ENCODE measurements around the gene YJEFN3. TPM values are rescaled to one million over a fixed set of nuclear protein-coding genes. Genes with fewer than 3 reads are reported as not detected.

The YJEFN3 gene
- polyA plus RNA-seq, 2 of the 4 experiments (the other 2 are of a cell fraction): 3.2 to 7.2 TPM

- Histone ChIP-seq H3K4me3 (no peak overlapping the region), H3K4me2 (no peak overlapping the region), H3K27ac (peak overlapping the region in 1 of 2 experiments; percentile 72; a peak in 1 of 6 replicates), H3K9me3 (no peaks in the 10 kb centered on the region), H3K4me1 (peaks cover 20% of the 10 kb centered on the region; the same call in 2 of the 3 replicates)
- ATAC-seq (no peak), DNase-seq (ENCODE audit: low read depth in 1 of 2, low spot score in 1 of 2) (no peak), FAIRE-seq (no peak)
- 50% methylated on average over 13 of the region's 20 CpGs for WGBS (ENCODE audit: missing lambda C conversion rate)
- ChIA-PET CTCF (interaction anchor here (0.7 to 3.2 kb wide), 5 partner anchors 12 to 126 kb away, joined by 3 to 18 read pairs (median 6); no protein-coding TSS in a partner anchor), POLR2A (no interaction called here)
- TF ChIP-seq ESRRA (IDR thresholded peaks at IDR 0.05; ENCODE audit: borderline replicate concordance, low read length) (no peak), BCL3 (IDR thresholded peaks at IDR 0.05) (no peak), JUN (IDR thresholded peaks at IDR 0.05) (no peak), ZSCAN20 (CRISPR knock-in tag; IDR thresholded peaks at IDR 0.05) (no peak), RCOR1 (IDR thresholded peaks at IDR 0.05; ENCODE audit: low read depth, low read length) (no peak), MYC (IDR thresholded peaks at IDR 0.05; ENCODE audit: borderline replicate concordance, low read length) (no peak)
These were observed 40.5 kb upstream of the YJEFN3 start for GRCh38 chr19:19487950-19488874.

DNA sequence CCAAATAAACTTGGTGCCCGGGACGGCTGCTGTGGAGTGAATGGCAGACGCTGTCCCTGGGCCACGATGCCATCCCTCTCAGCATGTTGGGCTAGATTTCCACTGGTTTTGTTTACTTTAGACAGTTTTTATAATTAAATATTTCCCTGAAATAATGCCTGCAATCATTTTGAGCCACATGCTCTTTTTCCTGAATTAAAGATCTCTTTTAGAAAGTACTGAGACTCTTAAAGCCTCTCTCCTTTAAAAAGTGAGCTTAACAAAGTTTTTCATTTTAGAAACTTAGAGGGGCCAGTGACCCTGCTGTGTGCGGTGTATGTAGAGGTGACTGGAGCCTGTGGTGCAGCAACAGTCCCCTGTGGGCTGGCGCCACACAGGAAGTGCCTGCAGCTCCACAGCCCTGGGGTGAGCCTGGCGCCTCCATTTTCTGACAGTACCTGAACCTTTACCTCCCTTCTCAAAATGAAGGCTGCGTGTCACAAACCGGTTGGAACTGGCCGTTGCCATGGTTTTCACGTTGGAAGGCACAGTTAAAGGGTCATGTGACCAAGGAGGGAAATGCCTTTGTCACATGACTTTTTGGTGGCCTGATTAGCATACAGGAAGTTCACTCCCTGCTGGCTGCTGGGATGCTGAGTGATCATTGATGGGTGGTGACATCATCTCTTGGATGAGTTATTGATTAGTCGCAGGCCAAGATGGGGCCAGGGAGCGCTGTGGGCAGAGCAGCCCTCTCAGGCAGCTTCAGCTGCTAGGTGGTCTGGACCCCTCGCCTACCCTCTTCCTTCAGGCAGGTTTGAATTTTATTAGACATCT is 39.6 kb upstream of the YJEFN3 start:
- no peak for FAIRE-seq
- peak; percentile 35 to 44; a peak in 5 of 6 replicates for ATAC-seq
- H3K4me3 ChIP-seq: no peak overlapping the region

DNA sequence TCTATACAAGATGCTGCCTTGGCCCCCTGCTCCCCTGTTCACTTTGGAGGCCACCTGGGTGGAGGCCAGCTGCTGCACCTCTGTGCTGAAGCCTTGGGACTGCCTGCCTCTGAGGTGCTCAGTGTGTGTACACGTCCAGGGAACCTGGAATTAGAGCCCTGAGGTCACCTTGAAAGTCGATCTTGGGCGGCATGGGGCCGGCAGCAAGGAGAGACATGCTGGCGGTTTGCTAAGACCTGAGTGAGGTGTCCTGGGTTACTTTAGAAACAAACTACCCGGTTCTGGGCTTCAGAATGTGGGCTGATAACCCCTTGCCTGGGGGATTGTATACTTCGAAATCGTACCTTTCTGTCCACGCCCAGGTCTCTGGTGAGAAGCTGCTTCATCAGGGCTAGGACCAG is 38.9 kb upstream of the YJEFN3 start:
- Histone ChIP-seq H3K4me1 (peaks cover 20% of the 10 kb centered on the region; the same call in 2 of the 3 replicates), H3K9me3 (no peaks in the 10 kb centered on the region), H3K4me3 (no peak overlapping the region), H3K27ac (peak overlapping the region in 1 of 2 experiments; percentile 72; a peak in 3 of 6 replicates), H3K4me2 (no peak overlapping the region; the same call in 2 of the 3 replicates)
- ATAC-seq (peak; percentile 7 to 19; a peak in 3 of 6 replicates), FAIRE-seq (no peak), DNase-seq (ENCODE audit: low read depth in 1 of 2, low spot score in 1 of 2) (no peak)
- POLR2A ChIA-PET: interaction anchor here (1.8 kb wide), 1 partner anchor 104 kb away, joined by 8 read pairs; no protein-coding TSS in a partner anchor
- CTCF ChIA-PET: interaction anchor here (1.0 to 4.9 kb wide), 35 partner anchors 8 to 342 kb away, joined by 3 to 53 read pairs (median 6); partner anchors contain the start of genes GATAD2A, NDUFA13 and TSSK6
- whole genome bisulfite sequencing (ENCODE audit: missing lambda C conversion rate): 76% methylated on average over 6 of the region's 9 CpGs
- TF ChIP-seq EHMT2 (IDR thresholded peaks at IDR 0.05; ENCODE audit: low read depth): no peak
- no peak for TF ChIP-seq HOXB13 (CRISPR knock-in tag; IDR thresholded peaks at IDR 0.05; ENCODE audit: low read depth)
- TF ChIP-seq, protein P1, sequence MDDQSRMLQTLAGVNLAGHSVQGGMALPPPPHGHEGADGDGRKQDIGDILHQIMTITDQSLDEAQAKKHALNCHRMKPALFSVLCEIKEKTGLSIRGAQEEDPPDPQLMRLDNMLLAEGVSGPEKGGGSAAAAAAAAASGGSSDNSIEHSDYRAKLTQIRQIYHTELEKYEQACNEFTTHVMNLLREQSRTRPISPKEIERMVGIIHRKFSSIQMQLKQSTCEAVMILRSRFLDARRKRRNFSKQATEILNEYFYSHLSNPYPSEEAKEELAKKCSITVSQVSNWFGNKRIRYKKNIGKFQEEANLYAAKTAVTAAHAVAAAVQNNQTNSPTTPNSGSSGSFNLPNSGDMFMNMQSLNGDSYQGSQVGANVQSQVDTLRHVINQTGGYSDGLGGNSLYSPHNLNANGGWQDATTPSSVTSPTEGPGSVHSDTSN (IDR thresholded peaks at IDR 0.05): no peak
- TF ChIP-seq CHD4 (IDR thresholded peaks at IDR 0.05; ENCODE audit: borderline replicate concordance): no peak
- no peak for TF ChIP-seq FOSB (CRISPR knock-in tag; IDR thresholded peaks at IDR 0.05)
- TF ChIP-seq, protein P2, sequence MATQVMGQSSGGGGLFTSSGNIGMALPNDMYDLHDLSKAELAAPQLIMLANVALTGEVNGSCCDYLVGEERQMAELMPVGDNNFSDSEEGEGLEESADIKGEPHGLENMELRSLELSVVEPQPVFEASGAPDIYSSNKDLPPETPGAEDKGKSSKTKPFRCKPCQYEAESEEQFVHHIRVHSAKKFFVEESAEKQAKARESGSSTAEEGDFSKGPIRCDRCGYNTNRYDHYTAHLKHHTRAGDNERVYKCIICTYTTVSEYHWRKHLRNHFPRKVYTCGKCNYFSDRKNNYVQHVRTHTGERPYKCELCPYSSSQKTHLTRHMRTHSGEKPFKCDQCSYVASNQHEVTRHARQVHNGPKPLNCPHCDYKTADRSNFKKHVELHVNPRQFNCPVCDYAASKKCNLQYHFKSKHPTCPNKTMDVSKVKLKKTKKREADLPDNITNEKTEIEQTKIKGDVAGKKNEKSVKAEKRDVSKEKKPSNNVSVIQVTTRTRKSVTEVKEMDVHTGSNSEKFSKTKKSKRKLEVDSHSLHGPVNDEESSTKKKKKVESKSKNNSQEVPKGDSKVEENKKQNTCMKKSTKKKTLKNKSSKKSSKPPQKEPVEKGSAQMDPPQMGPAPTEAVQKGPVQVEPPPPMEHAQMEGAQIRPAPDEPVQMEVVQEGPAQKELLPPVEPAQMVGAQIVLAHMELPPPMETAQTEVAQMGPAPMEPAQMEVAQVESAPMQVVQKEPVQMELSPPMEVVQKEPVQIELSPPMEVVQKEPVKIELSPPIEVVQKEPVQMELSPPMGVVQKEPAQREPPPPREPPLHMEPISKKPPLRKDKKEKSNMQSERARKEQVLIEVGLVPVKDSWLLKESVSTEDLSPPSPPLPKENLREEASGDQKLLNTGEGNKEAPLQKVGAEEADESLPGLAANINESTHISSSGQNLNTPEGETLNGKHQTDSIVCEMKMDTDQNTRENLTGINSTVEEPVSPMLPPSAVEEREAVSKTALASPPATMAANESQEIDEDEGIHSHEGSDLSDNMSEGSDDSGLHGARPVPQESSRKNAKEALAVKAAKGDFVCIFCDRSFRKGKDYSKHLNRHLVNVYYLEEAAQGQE (IDR thresholded peaks at IDR 0.05): no peak
- TF ChIP-seq SMC3 (IDR thresholded peaks at IDR 0.05): no peak
- TF ChIP-seq RAD21 (conservative IDR thresholded peaks at IDR 0.05 in 1 of 2, IDR thresholded peaks at IDR 0.05 in 1 of 2): no peak
- TF ChIP-seq RARB (CRISPR knock-in tag; IDR thresholded peaks at IDR 0.05): no peak
- TF ChIP-seq, protein P3, sequence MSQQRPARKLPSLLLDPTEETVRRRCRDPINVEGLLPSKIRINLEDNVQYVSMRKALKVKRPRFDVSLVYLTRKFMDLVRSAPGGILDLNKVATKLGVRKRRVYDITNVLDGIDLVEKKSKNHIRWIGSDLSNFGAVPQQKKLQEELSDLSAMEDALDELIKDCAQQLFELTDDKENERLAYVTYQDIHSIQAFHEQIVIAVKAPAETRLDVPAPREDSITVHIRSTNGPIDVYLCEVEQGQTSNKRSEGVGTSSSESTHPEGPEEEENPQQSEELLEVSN (IDR thresholded peaks at IDR 0.05; ENCODE audit: borderline replicate concordance, low read depth): no peak
- TF ChIP-seq MAZ (IDR thresholded peaks at IDR 0.05; ENCODE audit: borderline replicate concordance, low read depth, low read length): no peak
- no peak for TF ChIP-seq ZNF302 (CRISPR knock-in tag; IDR thresholded peaks at IDR 0.05)

More for the DNA sequence above, 39.6 kb upstream of the YJEFN3 start:
- ChIA-PET CTCF (interaction anchor here (0.7 to 4.9 kb wide), 16 partner anchors 8 to 342 kb away, joined by 3 to 53 read pairs (median 6); no protein-coding TSS in a partner anchor), POLR2A (interaction anchor here (1.8 kb wide), 1 partner anchor 104 kb away, joined by 8 read pairs; no protein-coding TSS in a partner anchor)
- Histone ChIP-seq H3K27ac (peak overlapping the region; percentile 30 to 72; a peak in 4 of 6 replicates), H3K4me1 (peaks cover 20% of the 10 kb centered on the region; the same call in 2 of the 3 replicates), H3K4me2 (peak overlapping the region; percentile 32; the same call in 2 of the 3 replicates), H3K9me3 (no peaks in the 10 kb centered on the region)
- WGBS (ENCODE audit: missing lambda C conversion rate): 71% methylated on average over 14 of the region's 14 CpGs
- peak; percentile 38 to 69 for DNase-seq (ENCODE audit: low read depth in 1 of 2, low spot score in 1 of 2)
- no peak for TF ChIP-seq KDM1A (IDR thresholded peaks at IDR 0.05; ENCODE audit: low read depth)
- TF ChIP-seq, protein P4, sequence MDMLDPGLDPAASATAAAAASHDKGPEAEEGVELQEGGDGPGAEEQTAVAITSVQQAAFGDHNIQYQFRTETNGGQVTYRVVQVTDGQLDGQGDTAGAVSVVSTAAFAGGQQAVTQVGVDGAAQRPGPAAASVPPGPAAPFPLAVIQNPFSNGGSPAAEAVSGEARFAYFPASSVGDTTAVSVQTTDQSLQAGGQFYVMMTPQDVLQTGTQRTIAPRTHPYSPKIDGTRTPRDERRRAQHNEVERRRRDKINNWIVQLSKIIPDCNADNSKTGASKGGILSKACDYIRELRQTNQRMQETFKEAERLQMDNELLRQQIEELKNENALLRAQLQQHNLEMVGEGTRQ (IDR thresholded peaks at IDR 0.05): peak; percentile 96
- TF ChIP-seq FOSL2 (IDR thresholded peaks at IDR 0.05): no peak
- TF ChIP-seq FOSL2 (CRISPR knock-in tag; IDR thresholded peaks at IDR 0.05): peak; percentile 20; the same call in 1 of the 2 replicates

Measured in A549 (cell line).